HUDEP-2 (cell line): Measurements from ENCODE around the gene IP6K3.

ENCODE experiments used
- DNase-seq, 76 experiments: peaks; one replicate each; lab custom pipeline; 2025; ENCODE audit not compliant: unreplicated experiment in 76 of 76; lab: John Stamatoyannopoulos, UW

IP6K3 gene

GRCh38 chr6:33744001-33744848, 2.5 kb downstream of the IP6K3 start:
- DNase-seq = peak in 57 of 76 experiments; percentile 6 to 79 (median 47)

- DNase-seq = no peak
Observed at GRCh38 chr6:33742837-33743236, 3.9 kb downstream of the IP6K3 start.

GRCh38 chr6:33742092-33742491, 4.6 kb downstream of the IP6K3 start:
- DNase-seq = peak in 8 of 76 experiments; percentile 2 to 17 (median 8)

- peak in 1 of 76 experiments; percentile 19 for DNase-seq
Observed at GRCh38 chr6:33740794-33741193, 5.9 kb downstream of the IP6K3 start.

GRCh38 chr6:33740204-33740608, 6.5 kb downstream of the IP6K3 start:
- DNase-seq = no peak

- no peak for DNase-seq
Observed at GRCh38 chr6:33739571-33739970, 7.1 kb downstream of the IP6K3 start.

- no peak for DNase-seq
Observed at GRCh38 chr6:33738879-33739278, 7.8 kb downstream of the IP6K3 start.

GRCh38 chr6:33738153-33738552, 8.6 kb downstream of the IP6K3 start:
- DNase-seq = no peak

- DNase-seq = no peak
Observed at GRCh38 chr6:33737267-33738026, 9.3 kb downstream of the IP6K3 start.

GRCh38 chr6:33735216-33735615, 11.5 kb downstream of the IP6K3 start:
- DNase-seq = no peak

GRCh38 chr6:33733709-33734007, 13.0 kb downstream of the IP6K3 start:
- DNase-seq = no peak

GRCh38 chr6:33732817-33733708, 13.6 kb downstream of the IP6K3 start:
- DNase-seq = no peak

GRCh38 chr6:33732385-33732784, 14.3 kb downstream of the IP6K3 start:
- DNase-seq = no peak

- DNase-seq = no peak
Observed at GRCh38 chr6:33731751-33732282, 14.9 kb downstream of the IP6K3 start.

- no peak for DNase-seq
Observed at GRCh38 chr6:33731035-33731434, 15.7 kb downstream of the IP6K3 start.

- no peak for DNase-seq
Observed at GRCh38 chr6:33730611-33731010, 16.1 kb downstream of the IP6K3 start.

GRCh38 chr6:33729059-33729458, 17.6 kb downstream of the IP6K3 start:
- no peak for DNase-seq

GRCh38 chr6:33728438-33728837, 18.3 kb downstream of the IP6K3 start:
- DNase-seq = no peak

- no peak for DNase-seq
Observed at GRCh38 chr6:33727932-33728331, 18.8 kb downstream of the IP6K3 start.

- DNase-seq = no peak
Observed at GRCh38 chr6:33727126-33727525, 19.6 kb downstream of the IP6K3 start.

- no peak for DNase-seq
Observed at GRCh38 chr6:33726696-33727095, 20.0 kb downstream of the IP6K3 start.
